ENCODE measurements around the gene TFF2. TPM values are rescaled to one million over a fixed set of nuclear protein-coding genes. Genes with fewer than 3 reads are reported as not detected.
A peak's percentile ranks its signal among the peaks of the same experiment; 100 is the strongest.

Gene TFF2
- total RNA-seq, 6 donors from 2014 or later, result not detected

DNA sequence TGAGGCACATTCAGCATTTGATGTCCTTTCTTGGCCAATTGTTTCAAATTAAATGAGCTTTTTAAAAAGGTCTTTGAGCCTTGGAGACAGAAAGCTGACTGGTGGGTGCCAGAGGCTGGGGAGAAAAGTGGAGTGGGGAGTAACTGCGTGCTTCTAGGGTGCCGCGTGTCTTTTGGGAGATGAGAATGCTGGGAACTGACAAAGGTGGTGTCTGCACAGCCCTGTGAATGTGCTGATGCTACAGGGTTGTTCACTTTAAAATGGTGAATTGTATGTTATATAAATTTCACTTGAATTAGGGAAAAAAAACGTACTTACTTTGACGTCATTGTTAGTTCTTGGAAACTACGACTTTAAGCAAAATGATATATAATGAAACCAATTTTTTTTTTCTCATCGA lies 23.7 kb upstream of the TFF2 start:
- no peak overlapping the region for H3K4me3 ChIP-seq
- DNase-seq (no peak), ATAC-seq (ENCODE audit: low FRiP score in 2 of 2) (no peak)
- H3K4me1 ChIP-seq, result peaks cover 0 to 3% (median 2%) of the 10 kb centered on the region in 4 donors
- 81 to 91% methylated on average over 7 of the region's 7 CpGs for WGBS, 2 donors
- TF ChIP-seq, protein P1, sequence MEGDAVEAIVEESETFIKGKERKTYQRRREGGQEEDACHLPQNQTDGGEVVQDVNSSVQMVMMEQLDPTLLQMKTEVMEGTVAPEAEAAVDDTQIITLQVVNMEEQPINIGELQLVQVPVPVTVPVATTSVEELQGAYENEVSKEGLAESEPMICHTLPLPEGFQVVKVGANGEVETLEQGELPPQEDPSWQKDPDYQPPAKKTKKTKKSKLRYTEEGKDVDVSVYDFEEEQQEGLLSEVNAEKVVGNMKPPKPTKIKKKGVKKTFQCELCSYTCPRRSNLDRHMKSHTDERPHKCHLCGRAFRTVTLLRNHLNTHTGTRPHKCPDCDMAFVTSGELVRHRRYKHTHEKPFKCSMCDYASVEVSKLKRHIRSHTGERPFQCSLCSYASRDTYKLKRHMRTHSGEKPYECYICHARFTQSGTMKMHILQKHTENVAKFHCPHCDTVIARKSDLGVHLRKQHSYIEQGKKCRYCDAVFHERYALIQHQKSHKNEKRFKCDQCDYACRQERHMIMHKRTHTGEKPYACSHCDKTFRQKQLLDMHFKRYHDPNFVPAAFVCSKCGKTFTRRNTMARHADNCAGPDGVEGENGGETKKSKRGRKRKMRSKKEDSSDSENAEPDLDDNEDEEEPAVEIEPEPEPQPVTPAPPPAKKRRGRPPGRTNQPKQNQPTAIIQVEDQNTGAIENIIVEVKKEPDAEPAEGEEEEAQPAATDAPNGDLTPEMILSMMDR (IDR thresholded peaks at IDR 0.05), result no peak
- TF ChIP-seq EP300 (IDR thresholded peaks at IDR 0.05) (no peak), POLR2A (IDR thresholded peaks at IDR 0.05) (no peak), POLR2AphosphoS5 (IDR thresholded peaks at IDR 0.05) (no peak)
- H3K36me3 ChIP-seq, result no peaks in the 10 kb centered on the region
- no peaks in the 10 kb centered on the region for H3K27me3 ChIP-seq
- no peaks in the 10 kb centered on the region for H3K9me3 ChIP-seq
- H3K27ac ChIP-seq, result no peak overlapping the region

GRCh38 chr21:42373908-42374455 lies 23.2 kb upstream of the TFF2 start:
- DNase-seq, result peak in 1 of 2 donors; percentile 46
- TF ChIP-seq POLR2AphosphoS5 (IDR thresholded peaks at IDR 0.05) (no peak), POLR2A (IDR thresholded peaks at IDR 0.05) (no peak), EP300 (IDR thresholded peaks at IDR 0.05) (no peak)
- TF ChIP-seq, protein P1 (IDR thresholded peaks at IDR 0.05), result no peak
- Histone ChIP-seq H3K4me3 (no peak overlapping the region), H3K27me3 (no peaks in the 10 kb centered on the region), H3K36me3 (no peaks in the 10 kb centered on the region), H3K27ac (no peak overlapping the region), H3K9me3 (no peaks in the 10 kb centered on the region), H3K4me1 (peaks cover 0 to 3% (median 2%) of the 10 kb centered on the region in 4 donors)
- ATAC-seq (ENCODE audit: low FRiP score in 2 of 2), result no peak
- WGBS, 2 donors, result 93 to 97% methylated on average over 12 to 16 of the region's 16 CpGs

DNA sequence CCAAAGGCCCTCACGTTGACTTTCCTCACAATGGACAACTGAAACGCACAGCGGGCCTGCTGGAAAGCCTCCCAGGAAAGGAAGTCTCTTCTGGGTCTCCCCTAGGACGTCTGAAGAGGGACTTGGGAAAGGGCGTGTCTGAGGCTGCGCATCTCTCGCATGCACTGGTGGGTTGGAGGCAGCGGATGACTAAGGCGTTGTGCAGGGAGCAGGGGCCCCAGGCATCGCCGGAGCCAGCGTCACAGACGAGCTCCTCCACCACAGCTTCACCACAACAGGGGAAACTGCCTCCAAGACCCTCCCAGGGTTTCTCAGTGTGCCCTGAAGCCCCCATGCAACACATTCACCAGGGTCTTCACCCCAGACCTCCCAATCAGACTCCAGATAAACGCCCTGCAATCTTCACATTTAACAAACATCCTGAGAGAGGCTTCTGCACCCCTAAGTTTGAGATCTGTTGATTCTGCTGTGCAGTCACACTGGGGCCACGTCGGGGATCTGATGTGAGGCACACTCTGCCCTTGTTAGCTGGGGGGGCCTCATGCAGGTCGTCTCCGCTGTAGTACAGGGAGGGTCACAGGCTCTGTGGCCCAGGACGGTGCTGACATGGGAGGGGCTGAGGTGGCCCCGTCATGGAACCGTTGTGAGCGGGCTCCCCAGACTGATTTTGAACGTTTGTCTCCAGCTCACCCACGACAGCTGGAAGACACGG lies 22.6 kb upstream of the TFF2 start:
- peak in 1 of 2 donors; percentile 47 for DNase-seq
- 71 to 79% methylated on average over 22 to 25 of the region's 25 CpGs for WGBS, 2 donors

DNA sequence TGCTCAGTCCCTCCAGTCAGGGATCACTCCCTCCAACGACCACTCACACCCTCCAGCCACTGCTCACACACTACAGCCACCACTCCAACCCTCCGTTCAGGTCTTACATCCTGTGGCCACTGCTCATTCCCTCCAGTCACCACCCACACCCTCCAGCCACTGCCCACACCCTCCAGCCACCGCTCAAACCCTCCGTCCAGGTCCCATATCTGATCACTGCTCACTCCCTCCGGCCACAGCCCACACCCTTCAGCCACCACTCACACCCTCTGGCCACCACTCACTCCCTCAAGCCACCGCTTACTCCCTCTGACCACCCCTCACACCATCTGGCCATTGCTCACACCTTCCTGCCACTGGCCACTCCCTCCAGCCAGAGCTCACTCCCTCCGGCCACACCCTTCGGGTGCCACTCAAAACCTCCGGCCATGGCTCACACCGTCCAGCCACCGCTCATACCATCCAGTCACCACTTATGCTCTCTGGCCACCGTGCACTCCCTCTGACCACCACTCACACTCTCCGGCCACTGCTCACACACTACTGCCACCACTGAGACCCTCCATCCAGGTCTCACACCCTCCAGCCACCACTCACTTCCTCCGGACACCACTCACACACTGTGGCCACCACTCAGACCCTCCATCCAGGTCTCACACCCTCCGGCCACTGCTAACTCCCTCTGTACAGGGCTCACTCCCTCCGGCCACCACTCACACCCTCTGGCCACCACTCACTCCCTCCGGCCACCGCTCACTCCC lies 20.3 kb upstream of the TFF2 start:
- H3K4me1 ChIP-seq, result peaks cover 0 to 3% (median 0%) of the 10 kb centered on the region in 4 donors
- TF ChIP-seq EP300 (IDR thresholded peaks at IDR 0.05), result no peak
- no peak for TF ChIP-seq POLR2A (IDR thresholded peaks at IDR 0.05)
- TF ChIP-seq POLR2AphosphoS5 (IDR thresholded peaks at IDR 0.05), result no peak
- TF ChIP-seq, protein P1 (IDR thresholded peaks at IDR 0.05), result no peak
- 82 to 86% methylated on average over 18 of the region's 18 CpGs for WGBS, 2 donors
- DNase-seq (peak in 1 of 2 donors; percentile 46), ATAC-seq (ENCODE audit: low FRiP score in 2 of 2) (peak in 1 of 2 donors; percentile 12)
- no peaks in the 10 kb centered on the region for H3K36me3 ChIP-seq
- no peak overlapping the region for H3K4me3 ChIP-seq
- H3K9me3 ChIP-seq, result no peaks in the 10 kb centered on the region
- no peaks in the 10 kb centered on the region for H3K27me3 ChIP-seq
- no peak overlapping the region for H3K27ac ChIP-seq

More for the DNA sequence above, 22.6 kb upstream of the TFF2 start:
- Histone ChIP-seq H3K27ac (no peak overlapping the region), H3K27me3 (no peaks in the 10 kb centered on the region), H3K4me1 (peaks cover 0 to 3% (median 2%) of the 10 kb centered on the region in 4 donors), H3K4me3 (no peak overlapping the region), H3K36me3 (no peaks in the 10 kb centered on the region), H3K9me3 (no peaks in the 10 kb centered on the region)
- TF ChIP-seq EP300 (IDR thresholded peaks at IDR 0.05), result no peak
- no peak for TF ChIP-seq POLR2A (IDR thresholded peaks at IDR 0.05)
- TF ChIP-seq, protein P1 (IDR thresholded peaks at IDR 0.05), result no peak
- no peak for TF ChIP-seq POLR2AphosphoS5 (IDR thresholded peaks at IDR 0.05)
- no peak for ATAC-seq (ENCODE audit: low FRiP score in 2 of 2)
